ENCODE data around the gene ATP8A2. TPM values are rescaled to one million over a fixed set of nuclear protein-coding genes. Genes with fewer than 3 reads are reported as not detected.

ATP8A2 gene
- total RNA-seq, 2 experiments from 2014 or later: 1.1 to 1.2 TPM

GRCh38 chr13:26034018-26034417 is 662.2 kb downstream of the ATP8A2 start:
- no peaks in the 10 kb centered on the region for H3K9me3 Mint-ChIP-seq (ENCODE audit: insufficient read depth)
- no peak for ATAC-seq
- H3K36me3 Mint-ChIP-seq (ENCODE audit: low read depth): no peaks in the 10 kb centered on the region
- H3K27ac Mint-ChIP-seq: no peak overlapping the region
- H3K4me3 Mint-ChIP-seq: no peak overlapping the region
- peaks cover 2% of the 10 kb centered on the region for H3K27me3 Mint-ChIP-seq (ENCODE audit: low read depth)
- POLR2A ChIA-PET: no interaction called here
- H3K4me1 Mint-ChIP-seq (ENCODE audit: low read depth): no peaks in the 10 kb centered on the region
- no peak for DNase-seq
- CTCF ChIA-PET: no interaction called here

DNA sequence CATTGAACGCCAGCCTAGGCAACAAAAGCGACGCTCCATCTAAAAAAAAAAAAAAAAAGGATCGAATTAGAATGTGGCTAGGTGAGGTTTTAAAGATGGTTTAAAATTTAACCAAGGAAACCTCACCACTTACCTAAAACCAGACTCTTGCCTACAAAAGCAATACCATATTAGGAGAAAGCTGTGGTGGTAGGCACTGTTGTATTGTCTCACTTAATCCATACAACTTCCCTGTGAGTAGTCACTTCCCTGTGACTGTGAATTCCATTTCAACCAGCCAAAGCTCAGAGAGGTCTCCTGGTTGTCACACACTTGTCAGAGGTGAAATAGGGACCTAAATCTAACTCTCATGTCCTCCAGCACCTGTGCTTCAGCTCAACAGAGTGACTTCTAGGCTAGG is 664.6 kb downstream of the ATP8A2 start:
- ChIA-PET POLR2A (no interaction called here), CTCF (interaction anchor here (0.6 kb wide), 1 partner anchor 62 kb away, joined by 3 read pairs; no protein-coding TSS in a partner anchor)
- H3K36me3 Mint-ChIP-seq (ENCODE audit: low read depth): no peaks in the 10 kb centered on the region
- no peaks in the 10 kb centered on the region for H3K4me1 Mint-ChIP-seq (ENCODE audit: low read depth)
- no peak for DNase-seq
- no peaks in the 10 kb centered on the region for H3K9me3 Mint-ChIP-seq (ENCODE audit: insufficient read depth)
- no peak overlapping the region for H3K27ac Mint-ChIP-seq
- H3K27me3 Mint-ChIP-seq (ENCODE audit: low read depth): peaks cover 2% of the 10 kb centered on the region
- ATAC-seq: no peak
- H3K4me3 Mint-ChIP-seq: no peak overlapping the region

- Mint-ChIP-seq H3K9me3 (ENCODE audit: insufficient read depth) (no peaks in the 10 kb centered on the region), H3K4me3 (no peak overlapping the region), H3K36me3 (ENCODE audit: low read depth) (no peaks in the 10 kb centered on the region), H3K27ac (no peak overlapping the region), H3K4me1 (ENCODE audit: low read depth) (no peaks in the 10 kb centered on the region), H3K27me3 (ENCODE audit: low read depth) (peaks cover 7% of the 10 kb centered on the region)
- DNase-seq (peak; percentile 47), ATAC-seq (no peak)
- ChIA-PET CTCF (interaction anchor here (0.7 to 1.3 kb wide), 4 partner anchors 16 to 30 kb away, joined by 3 to 4 read pairs (median 3); no protein-coding TSS in a partner anchor), POLR2A (no interaction called here)
Observed at GRCh38 chr13:26037302-26037701, 665.5 kb downstream of the ATP8A2 start.

GRCh38 chr13:26038931-26039475 is 667.2 kb downstream of the ATP8A2 start:
- Mint-ChIP-seq H3K4me1 (ENCODE audit: low read depth) (peaks cover 4% of the 10 kb centered on the region), H3K27ac (no peak overlapping the region), H3K4me3 (no peak overlapping the region), H3K9me3 (ENCODE audit: insufficient read depth) (no peaks in the 10 kb centered on the region), H3K36me3 (ENCODE audit: low read depth) (no peaks in the 10 kb centered on the region), H3K27me3 (ENCODE audit: low read depth) (peaks cover 5% of the 10 kb centered on the region)
- DNase-seq (no peak), ATAC-seq (no peak)
- POLR2A ChIA-PET: no interaction called here
- CTCF ChIA-PET: no interaction called here

GRCh38 chr13:26041444-26041843 is 669.7 kb downstream of the ATP8A2 start:
- H3K4me1 Mint-ChIP-seq (ENCODE audit: low read depth): peaks cover 16% of the 10 kb centered on the region
- H3K27ac Mint-ChIP-seq: no peak overlapping the region
- POLR2A ChIA-PET: no interaction called here
- H3K4me3 Mint-ChIP-seq: no peak overlapping the region
- peaks cover 5% of the 10 kb centered on the region for H3K27me3 Mint-ChIP-seq (ENCODE audit: low read depth)
- H3K9me3 Mint-ChIP-seq (ENCODE audit: insufficient read depth): no peaks in the 10 kb centered on the region
- ATAC-seq (no peak), DNase-seq (no peak)
- CTCF ChIA-PET: no interaction called here
- H3K36me3 Mint-ChIP-seq (ENCODE audit: low read depth): no peaks in the 10 kb centered on the region

- no peaks in the 10 kb centered on the region for H3K36me3 Mint-ChIP-seq (ENCODE audit: low read depth)
Observed at GRCh38 chr13:26042785-26043184, 671.0 kb downstream of the ATP8A2 start.

GRCh38 chr13:26045142-26045541 is 673.4 kb downstream of the ATP8A2 start:
- Mint-ChIP-seq H3K4me3 (no peak overlapping the region), H3K9me3 (ENCODE audit: insufficient read depth) (no peaks in the 10 kb centered on the region), H3K36me3 (ENCODE audit: low read depth) (no peaks in the 10 kb centered on the region), H3K27me3 (ENCODE audit: low read depth) (peaks cover 21% of the 10 kb centered on the region), H3K4me1 (ENCODE audit: low read depth) (peaks cover 25% of the 10 kb centered on the region), H3K27ac (peak overlapping the region; percentile 18)
- ChIA-PET CTCF (no interaction called here), POLR2A (no interaction called here)
- ATAC-seq (peak; percentile 63), DNase-seq (no peak)

More at GRCh38 chr13:26042785-26043184, 671.0 kb downstream of the ATP8A2 start:
- ChIA-PET POLR2A (interaction anchor here (0.6 kb wide), 1 partner anchor 104 kb away, joined by 4 read pairs; no protein-coding TSS in a partner anchor), CTCF (interaction anchor here (1.2 kb wide), 2 partner anchors 46 to 213 kb away, joined by 3 to 4 read pairs; no protein-coding TSS in a partner anchor)
- Mint-ChIP-seq H3K9me3 (ENCODE audit: insufficient read depth) (no peaks in the 10 kb centered on the region), H3K27ac (no peak overlapping the region), H3K4me3 (no peak overlapping the region), H3K27me3 (ENCODE audit: low read depth) (peaks cover 8% of the 10 kb centered on the region), H3K4me1 (ENCODE audit: low read depth) (peaks cover 16% of the 10 kb centered on the region)
- ATAC-seq (no peak), DNase-seq (no peak)

GRCh38 chr13:26046639-26047038 is 674.9 kb downstream of the ATP8A2 start:
- POLR2A ChIA-PET: no interaction called here
- Mint-ChIP-seq H3K9me3 (ENCODE audit: insufficient read depth) (no peaks in the 10 kb centered on the region), H3K27ac (no peak overlapping the region), H3K4me3 (no peak overlapping the region), H3K27me3 (ENCODE audit: low read depth) (peaks cover 25% of the 10 kb centered on the region), H3K4me1 (ENCODE audit: low read depth) (peaks cover 25% of the 10 kb centered on the region), H3K36me3 (ENCODE audit: low read depth) (no peaks in the 10 kb centered on the region)
- CTCF ChIA-PET: no interaction called here
- DNase-seq (no peak), ATAC-seq (no peak)

DNA sequence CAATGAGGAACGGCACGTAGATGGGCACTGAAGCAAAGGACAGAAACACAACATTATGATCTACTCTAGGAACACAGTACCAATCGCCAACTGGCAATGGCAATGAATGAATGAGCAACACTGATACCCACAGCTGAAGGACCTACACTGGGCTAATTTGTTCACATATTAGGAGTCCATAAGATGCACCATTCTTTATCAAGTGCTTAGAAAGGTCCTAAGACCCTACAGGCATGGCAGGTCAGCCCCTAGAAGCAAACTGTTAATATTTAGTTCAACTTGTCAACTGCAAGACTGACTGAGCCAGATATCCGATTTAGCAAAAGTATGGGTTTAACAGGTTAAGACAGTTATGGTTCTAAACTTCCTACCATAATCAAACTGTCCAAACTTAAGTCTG is 675.3 kb downstream of the ATP8A2 start:
- POLR2A ChIA-PET: no interaction called here
- Mint-ChIP-seq H3K36me3 (ENCODE audit: low read depth) (no peaks in the 10 kb centered on the region), H3K4me3 (no peak overlapping the region), H3K27ac (no peak overlapping the region), H3K27me3 (ENCODE audit: low read depth) (peaks cover 22% of the 10 kb centered on the region), H3K4me1 (ENCODE audit: low read depth) (peaks cover 26% of the 10 kb centered on the region), H3K9me3 (ENCODE audit: insufficient read depth) (no peaks in the 10 kb centered on the region)
- DNase-seq (no peak), ATAC-seq (no peak)
- CTCF ChIA-PET: no interaction called here

DNA sequence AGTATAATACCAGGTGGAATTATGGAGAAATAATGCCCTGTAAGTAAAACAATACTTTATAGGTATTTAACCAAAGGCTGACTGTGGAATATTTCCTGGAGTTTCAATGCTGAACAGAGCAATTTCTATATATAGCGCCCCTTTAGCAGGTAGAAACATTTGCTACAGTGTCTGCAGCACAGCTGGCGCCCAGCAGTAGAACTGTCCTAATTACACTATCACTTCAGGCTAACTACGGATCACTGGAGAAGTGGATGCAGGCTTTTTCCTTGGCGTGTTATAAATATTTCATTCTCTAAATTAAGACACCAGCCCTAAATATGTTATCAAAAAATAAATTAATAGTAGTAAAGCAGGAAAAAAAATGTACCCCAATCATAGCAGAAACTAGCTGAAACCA is 677.0 kb downstream of the ATP8A2 start:
- Mint-ChIP-seq H3K9me3 (ENCODE audit: insufficient read depth) (no peaks in the 10 kb centered on the region), H3K27ac (no peak overlapping the region), H3K4me3 (no peak overlapping the region), H3K4me1 (ENCODE audit: low read depth) (peaks cover 39% of the 10 kb centered on the region), H3K36me3 (ENCODE audit: low read depth) (no peaks in the 10 kb centered on the region), H3K27me3 (ENCODE audit: low read depth) (peaks cover 31% of the 10 kb centered on the region)
- ChIA-PET CTCF (no interaction called here), POLR2A (no interaction called here)
- no peak for DNase-seq
- ATAC-seq: no peak

DNA sequence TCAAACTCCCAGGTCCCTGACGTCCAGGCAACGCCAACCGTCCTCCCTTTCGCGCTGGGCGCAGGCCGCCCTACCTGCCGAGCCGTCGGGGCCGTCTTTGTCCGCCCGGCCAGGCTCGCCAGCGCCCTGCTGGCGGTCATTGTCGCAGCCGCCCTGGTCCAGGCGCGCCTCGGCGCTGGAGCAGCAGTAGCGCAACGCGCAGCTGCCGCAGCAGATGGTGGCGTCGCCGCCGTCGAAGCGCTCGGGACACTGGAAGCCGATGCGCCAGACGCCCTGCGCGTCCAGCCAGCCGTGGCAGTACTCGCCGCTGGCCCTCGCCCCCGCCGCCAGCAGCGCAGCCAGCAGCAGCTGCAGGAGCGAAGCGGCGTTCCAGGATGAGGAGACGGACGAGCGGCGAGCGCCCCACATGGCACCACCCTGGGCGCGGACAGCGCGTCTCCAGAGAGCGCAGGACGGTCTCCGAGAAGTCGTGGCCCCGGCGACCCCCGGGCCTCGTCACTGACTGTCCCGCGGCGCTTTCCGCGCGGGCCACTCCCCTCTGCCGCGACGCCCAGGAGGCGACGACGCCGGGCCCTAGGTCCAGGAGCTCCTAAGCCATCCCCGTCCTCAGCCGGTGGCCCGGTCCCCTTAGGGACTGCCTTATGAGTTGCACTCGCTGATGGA is 678.9 kb downstream of the ATP8A2 start:
- peaks cover 35% of the 10 kb centered on the region for H3K27me3 Mint-ChIP-seq (ENCODE audit: low read depth)

GRCh38 chr13:26051231-26051656 is 679.5 kb downstream of the ATP8A2 start:
- H3K9me3 Mint-ChIP-seq (ENCODE audit: insufficient read depth): no peaks in the 10 kb centered on the region
- H3K36me3 Mint-ChIP-seq (ENCODE audit: low read depth): no peaks in the 10 kb centered on the region
- DNase-seq (no peak), ATAC-seq (peak; percentile 27)
- H3K4me1 Mint-ChIP-seq (ENCODE audit: low read depth): peaks cover 30% of the 10 kb centered on the region
- POLR2A ChIA-PET: no interaction called here
- peak overlapping the region; percentile 42 for H3K4me3 Mint-ChIP-seq
- CTCF ChIA-PET: no interaction called here
- peaks cover 38% of the 10 kb centered on the region for H3K27me3 Mint-ChIP-seq (ENCODE audit: low read depth)
- H3K27ac Mint-ChIP-seq: no peak overlapping the region

More for the DNA sequence above, 678.9 kb downstream of the ATP8A2 start:
- Mint-ChIP-seq H3K4me3 (peak overlapping the region; percentile 42), H3K36me3 (ENCODE audit: low read depth) (no peaks in the 10 kb centered on the region), H3K9me3 (ENCODE audit: insufficient read depth) (no peaks in the 10 kb centered on the region), H3K27ac (no peak overlapping the region), H3K4me1 (ENCODE audit: low read depth) (peaks cover 28% of the 10 kb centered on the region)
- CTCF ChIA-PET: no interaction called here
- ATAC-seq: peak; percentile 16
- no peak for DNase-seq
- POLR2A ChIA-PET: interaction anchor here (0.6 kb wide), 1 partner anchor 298 kb away, joined by 3 read pairs; no protein-coding TSS in a partner anchor

All from activated CD8-positive, alpha-beta T cell treated with anti-CD3 and anti-CD28 coated beads, Interleukin-2, amount 10 ng/mL, durations not matched to agents 7 days and 5 days (primary cell).